GM19452 (cell line): ENCODE measurements around the gene WDR53.
"Not testable (repeated sequence)": the region's sequence is repeated elsewhere in the genome, so short reads cannot be mapped to it uniquely, and the experiment has no call there.

Source experiments
- ATAC-seq: cut with Tn5 transposase; IDR thresholded peaks from one replicate; pipeline ENCODE4 v1.9.1; 2021; ENCODE audit not compliant: unreplicated experiment

WDR53 gene

DNA sequence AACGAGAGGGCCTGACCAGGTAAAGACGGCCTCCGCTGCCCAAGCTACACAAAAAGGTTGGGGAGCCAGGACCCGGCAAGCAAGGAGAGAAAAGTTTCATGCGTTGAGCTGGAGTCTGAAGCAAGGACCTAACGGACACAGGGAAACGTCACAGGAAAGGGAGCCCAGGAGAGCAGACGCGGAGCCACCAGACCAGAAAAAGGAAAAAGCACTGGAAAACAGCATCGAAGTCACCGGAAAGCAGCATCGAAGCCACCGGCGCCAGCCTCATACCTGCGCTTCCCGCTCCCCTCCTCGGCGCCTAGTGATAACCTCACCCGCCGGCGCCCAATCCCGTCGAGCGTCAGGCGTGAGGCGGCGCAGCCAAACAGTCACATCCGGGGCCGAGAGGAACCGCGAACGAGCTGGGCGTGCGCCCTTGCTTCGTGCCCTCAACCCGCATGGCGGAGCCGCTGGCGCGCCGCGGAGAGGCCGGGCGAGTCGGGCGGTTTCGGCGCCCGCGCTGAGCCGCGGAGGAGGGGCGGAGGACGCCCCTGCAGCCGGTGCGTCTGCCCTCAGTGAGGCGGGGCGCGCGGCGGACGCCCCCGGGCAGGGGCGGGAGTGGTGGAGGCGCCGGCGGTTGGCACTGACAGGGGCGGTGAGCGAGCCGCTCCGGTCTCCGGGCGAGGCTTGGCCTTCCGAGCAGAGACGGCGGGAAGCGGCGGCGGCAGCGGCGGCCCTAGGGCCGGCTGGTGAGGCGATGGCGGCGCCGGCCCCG, at the start of gene WDR53, which contains the start of gene FBXO45:
Gene WDR53, minus strand, starts transcription at position 309 of the 757 bp plus-strand sequence. CDS start 7,079 bp downstream, outside the sequence.
Gene FBXO45, plus strand, starts transcription at position 415 of the 757 bp plus-strand sequence. Its CDS starts 325 bp downstream, at position 740.
- peak; percentile 94 for ATAC-seq

DNA sequence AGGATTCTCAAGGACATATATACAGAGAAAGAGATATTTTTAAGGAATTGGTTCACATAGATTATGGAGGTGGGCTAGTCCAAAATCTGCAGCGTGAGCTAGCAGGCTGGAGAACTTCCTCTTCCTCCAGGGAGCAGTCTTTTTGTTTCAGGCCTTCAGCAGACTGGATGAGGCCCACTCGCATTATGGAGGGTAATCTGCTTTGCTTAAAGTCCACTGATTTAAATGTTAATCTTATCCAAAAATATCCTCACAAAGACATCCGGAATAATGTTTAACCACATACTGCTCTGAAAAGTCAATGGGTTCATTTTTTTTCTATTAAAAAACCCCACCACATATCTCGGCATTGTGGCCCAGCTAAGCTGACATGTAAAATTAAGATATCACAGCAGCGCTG, 48.9 kb upstream of the WDR53 start:
- ATAC-seq: no peak

DNA sequence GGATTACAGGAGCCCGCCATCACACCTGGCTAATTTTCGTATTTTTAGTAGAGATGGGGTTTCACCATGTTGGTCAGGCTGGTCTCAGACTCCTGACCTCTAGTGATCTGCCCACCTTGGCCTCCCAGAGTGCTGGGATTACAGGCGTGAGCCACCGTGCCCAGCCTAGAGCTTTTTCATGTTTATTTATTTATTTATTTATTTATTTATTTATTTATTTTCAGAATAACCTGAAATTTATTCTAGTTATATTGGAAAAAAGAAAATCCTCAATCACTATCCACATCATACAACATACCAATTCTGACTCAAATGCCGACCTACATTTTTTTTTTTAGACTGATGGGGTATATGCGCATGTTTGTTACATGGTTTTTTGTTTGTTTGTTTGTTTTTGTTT, 46.9 kb upstream of the WDR53 start:
- not testable (repeated sequence) for ATAC-seq

DNA sequence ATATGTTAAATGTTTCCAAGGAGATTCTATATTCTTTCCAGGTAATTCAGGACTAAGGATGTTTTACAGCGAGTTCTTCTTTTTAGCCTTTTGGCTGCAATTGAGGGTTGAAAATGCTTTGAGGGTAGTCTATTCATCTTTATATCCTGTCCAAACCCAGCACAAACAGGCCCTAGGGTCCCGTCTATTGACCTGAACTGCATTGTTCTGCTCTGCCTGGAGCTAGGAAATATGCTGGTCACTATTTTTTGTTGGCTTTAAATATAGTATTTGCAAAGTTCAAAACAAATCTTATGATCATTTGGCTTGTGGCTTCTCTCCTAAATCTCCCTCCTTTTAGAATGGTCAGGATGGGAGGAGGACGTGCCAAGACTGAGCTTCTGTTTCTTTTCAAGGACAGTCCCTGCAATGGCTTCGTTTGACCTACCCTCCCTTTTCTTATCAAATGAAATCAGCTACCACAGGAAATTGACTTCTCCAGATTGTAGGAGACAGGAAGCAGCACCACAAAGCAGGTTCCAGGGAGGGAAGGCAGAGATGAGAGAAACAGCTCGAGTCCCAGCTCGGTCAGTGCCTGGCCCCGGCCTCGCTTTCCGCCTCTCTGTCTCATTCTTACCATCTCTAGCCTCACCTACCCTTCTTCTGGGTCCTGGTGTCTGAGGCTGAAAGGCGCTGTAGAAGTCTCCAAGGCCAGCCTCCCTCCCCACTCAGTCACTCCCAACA, 43.6 kb upstream of the WDR53 start:
- no peak for ATAC-seq

DNA sequence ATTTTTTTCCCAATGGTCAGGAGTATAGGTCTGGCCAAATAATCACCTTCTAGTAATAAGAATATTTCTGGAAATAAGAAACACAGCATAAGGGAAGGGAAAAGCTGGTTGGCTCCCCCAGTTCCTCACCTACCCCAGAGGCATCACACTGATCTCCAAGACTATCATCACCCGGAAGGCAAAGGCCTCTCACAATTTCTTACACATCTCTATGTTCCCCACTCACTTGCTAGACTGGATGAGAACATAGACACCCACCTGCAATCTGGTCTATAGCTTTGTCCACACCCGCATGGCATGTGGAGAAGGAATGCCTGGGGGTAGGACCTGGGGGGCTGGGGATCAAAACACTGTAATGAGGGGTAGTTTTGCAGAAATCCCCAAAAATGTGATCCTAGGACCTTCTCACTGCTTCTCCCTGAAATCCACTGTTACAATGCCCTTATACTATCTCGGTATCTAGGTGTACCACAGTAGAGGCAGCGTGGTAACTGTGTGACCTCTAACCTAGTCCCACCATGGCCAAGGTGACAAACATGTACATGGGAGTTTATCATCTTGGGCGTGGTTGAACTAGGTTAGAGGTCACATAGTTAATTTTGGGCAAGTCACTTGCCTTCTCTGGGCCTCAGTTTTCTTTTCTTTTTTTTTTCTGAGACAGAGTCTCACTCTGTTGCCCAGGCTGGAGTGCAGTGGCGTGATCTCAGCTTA, 41.6 kb upstream of the WDR53 start:
- ATAC-seq: no peak

DNA sequence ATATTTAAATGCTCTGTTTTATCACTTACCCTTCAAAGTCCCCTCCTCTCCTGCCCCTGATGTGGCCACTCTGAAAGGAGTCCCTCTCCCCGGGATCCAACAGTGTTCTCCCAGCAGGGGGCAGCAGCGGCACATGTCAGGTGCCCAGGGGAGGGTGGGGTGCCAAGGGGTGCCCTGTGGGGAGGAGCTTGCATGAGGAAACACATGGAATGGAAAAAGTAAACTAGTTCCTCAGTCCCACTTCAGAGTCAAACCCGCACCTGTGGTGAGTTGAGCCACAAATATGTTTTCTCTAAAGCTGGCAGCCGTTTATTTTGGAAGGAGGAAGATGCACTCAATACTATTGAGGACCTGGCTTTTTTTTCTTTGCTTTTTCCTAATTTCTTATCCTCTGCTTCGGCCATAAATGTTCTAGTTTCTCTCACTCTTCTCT, 41.0 kb upstream of the WDR53 start:
- ATAC-seq: no peak

DNA sequence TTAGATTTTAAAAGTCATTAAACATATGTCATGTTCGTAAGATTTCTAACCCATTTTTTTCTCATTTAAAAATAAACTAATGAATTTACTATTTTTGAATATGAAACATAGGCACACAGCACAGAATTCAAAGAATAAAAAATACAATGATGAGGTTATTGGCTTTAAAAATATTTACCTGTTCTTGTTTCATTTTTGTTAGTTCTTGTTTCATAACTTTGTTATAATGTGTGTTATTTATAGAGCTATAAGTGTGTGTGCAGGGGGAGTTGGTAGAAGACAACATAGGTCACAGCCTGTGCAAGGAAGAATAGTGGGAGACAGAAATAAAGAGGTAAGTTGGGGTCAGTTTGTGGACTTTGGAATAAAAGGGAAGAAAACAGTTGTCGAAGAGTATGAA, 40.3 kb upstream of the WDR53 start:
- no peak for ATAC-seq

DNA sequence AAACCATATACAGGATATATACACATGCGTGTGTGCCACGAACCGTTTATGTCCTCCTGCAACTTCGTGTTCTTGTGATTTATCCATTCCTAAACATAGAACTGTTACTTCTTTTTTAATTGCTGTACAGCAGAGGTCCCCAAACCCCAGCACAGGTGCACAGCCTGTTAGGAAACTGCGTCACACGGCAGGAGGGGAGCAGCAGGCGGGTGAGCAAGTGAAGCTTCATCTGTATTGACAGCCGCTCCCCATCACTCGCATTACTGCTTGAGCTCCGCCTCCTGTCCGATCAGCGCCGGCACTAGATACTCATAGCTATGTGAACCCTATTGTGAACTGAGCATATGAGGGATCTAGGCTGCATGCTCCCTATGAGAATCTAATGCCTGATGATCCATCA, 36.2 kb upstream of the WDR53 start:
- ATAC-seq: no peak

DNA sequence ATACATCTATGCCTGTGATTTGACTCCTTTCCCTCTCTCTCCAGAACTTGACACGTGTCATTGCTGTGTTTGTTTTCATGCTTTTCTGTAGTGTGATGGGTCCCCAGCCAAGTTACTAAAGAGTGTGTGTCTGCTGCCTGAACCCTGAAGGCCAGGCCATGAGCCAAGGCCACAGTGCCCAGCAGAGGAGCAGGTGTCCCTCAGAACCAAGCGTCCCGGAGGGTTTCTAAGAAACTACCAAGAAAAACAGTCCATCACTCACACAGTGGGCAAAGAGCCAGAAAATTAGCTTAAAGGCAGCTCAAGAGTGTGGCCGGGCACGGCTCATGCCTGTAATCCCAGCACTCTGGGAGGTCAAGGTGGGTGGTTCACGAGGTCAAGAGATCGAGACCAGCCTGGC, 35.3 kb upstream of the WDR53 start:
- ATAC-seq: no peak

DNA sequence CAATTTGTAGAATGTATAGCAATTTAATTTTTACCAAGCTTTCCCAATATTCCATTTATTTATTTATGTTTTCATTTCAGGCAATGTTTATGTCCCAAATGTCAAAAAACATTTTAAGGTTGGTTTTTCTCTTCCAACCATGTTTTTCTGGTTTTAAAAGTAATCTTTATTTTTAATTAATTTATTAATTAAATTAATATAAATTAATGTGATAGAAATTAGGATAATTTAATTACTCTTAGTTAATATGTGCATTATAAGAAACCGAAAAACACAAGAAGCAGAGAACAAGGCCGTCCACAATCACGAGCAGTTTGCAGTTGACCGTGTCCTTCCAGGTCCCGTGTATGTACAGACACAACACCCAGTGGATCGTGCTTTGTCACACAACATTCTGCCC, 34.3 kb upstream of the WDR53 start:
- ATAC-seq: no peak

DNA sequence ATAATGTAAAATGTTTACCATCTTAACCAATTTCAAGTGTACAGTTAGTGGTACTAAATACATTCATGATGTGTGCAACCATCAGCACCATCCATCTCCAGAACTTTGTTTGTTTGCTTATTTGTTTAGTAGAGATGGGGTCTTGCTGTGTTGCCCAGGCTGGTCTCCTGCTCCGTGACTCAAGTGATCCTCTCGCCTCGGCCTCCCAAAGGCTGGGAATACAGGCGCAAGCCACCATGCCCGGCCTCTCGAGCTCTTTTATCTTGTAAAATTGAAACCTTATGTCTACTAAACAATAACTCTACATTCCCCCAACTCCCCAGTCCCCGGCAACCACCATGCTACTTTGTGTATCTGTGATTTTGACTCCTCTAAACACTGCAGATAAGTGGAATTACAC, 32.0 kb upstream of the WDR53 start:
- no peak for ATAC-seq

DNA sequence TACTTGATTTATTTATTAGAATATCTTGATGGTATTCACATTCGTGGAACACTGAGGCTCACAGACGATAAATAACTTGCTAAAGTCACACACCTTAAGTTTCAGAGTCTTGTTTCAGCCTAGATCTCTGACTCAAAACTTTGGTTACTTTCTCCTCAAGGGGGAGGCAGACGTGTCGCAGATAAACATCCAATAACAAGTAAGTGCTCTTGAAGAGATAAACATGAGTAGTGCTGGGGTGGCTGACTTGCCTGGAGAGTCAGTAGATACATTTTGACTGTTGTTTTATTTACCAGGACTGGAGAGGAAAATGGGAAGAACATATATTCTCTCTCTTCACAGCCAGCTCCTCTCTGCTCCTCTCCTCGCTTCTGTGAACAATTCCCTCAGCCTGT, 31.4 kb upstream of the WDR53 start:
- ATAC-seq: no peak

DNA sequence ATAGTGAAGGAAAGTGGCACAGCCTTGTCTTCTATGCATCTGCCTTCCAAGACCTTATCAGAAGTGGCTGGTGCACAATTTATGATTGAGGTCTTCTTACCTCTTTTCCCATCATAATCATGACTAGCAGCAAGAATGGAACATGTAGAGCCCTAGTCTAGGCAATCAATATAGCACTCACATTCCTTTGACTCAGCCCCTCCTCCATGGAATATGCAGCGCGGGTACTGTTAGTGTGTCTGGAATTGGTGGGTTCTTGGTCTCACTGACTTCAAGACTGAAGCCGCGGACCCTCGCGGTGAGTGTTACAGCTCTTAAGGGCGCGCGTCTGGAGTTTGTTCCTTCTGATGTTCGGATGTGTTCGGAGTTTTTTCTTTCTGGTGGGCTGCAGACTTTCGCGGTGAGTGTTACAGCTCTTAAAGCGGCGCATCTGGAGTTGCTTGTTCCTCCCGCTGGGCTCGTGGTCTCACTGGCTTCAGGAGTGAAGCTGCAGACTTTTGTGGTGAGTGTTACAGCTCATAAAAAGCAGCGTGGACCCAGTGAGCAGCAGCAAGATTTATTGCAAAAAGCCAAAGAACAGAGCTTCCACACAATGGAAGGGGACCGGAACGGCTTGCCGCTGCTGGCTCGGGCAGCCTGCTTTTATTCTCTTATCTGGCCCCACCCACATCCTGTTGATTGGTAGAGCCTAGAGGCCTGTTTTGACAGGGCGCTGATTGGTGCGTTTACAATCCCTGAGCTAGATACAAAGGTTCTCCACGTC, 29.8 kb upstream of the WDR53 start:
- ATAC-seq: not testable (repeated sequence)

DNA sequence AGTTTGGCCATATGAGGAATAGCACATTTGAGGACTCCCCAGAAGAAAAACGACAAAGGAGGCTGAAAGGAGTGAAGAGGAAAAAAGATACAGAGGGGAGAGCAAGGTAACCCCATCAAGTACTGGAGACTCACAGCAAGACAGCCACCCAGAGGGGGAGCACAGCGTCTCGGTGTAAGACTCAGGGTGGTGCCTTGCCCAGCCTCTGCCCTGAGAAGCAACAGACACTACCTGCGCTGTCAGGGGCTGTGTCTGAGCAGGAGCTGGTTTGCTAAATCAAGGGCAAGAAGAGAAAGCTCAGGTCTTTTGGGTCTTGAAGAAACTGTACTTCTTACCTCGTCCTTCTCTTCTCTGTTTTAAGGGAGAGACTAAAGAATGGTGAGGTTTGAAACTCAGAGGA, 28.0 kb upstream of the WDR53 start:
- no peak for ATAC-seq

DNA sequence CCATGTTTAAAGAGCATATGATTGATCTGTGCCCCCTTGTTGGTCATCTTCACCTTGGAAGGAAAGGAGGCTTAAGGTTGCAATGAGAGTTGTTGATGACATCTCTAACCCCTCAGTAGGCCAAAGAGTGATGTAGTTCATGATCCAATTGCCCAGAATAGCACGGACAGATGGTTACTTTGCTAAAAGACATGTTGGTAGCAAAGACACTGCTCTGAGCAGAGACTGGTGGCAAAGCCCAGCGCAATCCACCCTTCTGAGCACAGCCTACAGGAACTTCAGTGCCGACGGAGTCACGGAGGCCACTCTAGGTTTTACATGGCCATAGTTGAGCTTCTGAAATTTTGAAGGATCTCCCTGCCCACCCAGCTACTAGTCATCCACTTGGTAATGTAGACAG, 21.9 kb upstream of the WDR53 start:
- no peak for ATAC-seq

DNA sequence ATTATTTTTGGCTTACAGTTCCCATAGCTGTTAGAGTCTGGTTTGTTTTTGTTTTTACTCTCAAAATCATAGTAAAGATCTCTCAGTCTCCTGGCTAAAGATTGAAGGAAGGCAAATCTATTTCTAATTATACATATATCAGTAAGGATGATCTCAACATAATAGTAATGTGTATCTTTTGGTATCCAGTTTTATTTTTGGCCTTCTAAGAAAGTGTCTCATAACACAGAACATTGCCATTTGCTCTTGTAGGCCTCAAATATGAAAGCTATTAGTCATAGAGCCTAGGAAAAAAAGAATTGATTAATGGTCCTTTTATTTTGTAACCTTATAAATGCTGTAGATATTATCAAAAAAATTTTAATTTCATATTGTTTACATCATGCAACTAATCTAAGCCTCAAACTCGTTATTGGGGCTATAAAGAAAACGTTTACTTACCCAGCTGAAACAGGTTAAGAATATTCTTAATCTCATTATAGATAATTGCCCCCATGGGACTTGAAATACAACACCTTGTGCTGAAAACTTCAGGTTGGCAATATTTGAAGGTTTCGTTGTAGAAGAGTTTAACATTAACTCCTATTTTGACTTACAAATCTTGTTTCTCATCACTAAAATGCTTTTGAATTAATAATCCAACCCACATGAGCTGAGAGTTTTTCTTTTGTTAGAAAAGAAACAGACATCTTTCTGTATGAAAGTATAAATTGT, 16.8 kb upstream of the WDR53 start:
- no peak for ATAC-seq

DNA sequence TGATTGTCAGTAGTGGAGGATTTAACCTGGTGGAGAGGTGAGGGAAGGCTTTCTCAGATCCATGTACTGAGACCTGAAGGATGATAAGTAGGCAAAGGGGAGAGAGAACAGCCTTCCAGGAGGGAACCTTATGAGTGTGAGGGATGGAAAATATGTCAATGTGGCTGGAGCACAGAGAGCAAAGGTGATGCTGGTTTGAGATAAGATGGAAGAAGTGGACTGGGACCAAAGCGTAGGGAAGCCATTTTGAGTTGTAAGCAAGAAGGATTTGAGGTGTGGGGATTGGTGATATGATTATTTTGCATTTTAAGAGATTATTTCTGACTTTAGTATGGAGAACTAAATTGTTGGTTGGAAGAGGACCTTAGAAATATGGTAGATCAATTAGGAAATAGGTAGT, 4.0 kb upstream of the WDR53 start:
- ATAC-seq: no peak

DNA sequence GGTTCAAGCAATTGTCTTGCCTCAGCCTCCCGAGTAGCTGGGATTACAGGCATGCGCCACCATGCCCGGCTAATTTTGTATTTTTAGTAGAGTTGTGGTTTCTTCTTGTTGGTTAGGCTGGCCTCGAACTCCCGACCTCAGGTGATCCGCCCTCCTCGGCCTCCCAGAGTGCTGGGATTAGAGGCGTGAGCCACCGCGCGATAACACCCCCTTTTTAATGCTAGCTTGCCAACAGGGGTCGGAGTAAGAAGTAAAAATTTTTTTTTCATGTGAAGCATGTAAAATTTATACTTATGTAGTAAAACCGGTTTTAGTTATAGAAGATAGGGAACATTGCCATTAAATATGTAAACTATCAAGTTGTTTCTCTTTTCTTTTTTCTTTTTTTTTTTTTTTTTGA, 2.0 kb upstream of the WDR53 start:
- ATAC-seq: not testable (repeated sequence)

DNA sequence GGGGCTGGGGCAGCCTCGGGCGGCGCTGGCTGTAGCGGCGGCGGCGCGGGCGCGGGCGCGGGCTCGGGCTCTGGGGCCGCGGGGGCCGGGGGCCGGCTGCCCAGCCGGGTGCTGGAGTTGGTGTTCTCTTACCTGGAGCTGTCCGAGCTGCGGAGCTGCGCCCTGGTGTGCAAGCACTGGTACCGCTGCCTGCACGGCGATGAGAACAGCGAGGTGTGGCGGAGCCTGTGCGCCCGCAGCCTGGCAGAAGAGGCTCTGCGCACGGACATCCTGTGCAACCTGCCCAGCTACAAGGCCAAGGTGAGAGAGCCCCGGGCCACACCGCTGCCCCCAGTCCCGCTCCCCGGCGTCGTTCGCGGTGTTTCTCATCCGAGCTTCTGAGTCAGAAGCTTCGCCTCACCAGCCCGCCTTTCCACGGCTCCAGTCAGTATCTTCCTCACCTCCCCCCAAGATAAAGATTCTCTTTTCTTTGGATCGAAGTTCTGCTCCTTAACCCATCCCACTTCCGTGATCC, 706 bp upstream of the WDR53 start:
- peak; percentile 45 for ATAC-seq

DNA sequence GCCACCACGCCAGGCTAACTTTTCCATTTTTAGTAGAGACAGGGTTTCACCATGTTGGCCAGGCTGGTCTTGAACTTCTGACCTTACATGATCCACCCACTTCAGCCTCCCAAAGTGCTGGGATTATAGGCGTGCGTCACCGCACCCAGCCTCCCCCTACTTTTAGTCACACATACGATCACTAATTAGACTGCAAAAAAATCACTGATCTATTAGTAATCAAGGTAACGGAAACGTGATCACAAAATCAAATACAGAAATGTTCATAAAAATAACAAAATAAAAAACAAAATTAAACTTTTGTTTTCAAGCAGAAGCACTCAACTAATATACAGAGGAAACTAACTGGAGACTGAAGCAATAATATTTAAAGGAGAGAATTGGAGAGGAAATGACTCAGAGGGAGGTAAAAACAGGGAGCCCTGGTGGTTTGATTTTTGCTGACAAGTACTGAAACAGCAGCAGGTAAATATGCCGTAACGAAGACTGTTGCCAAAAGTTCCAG, 4.6 kb downstream of the WDR53 start:
- ATAC-seq: no peak
